Measurements from ENCODE around the gene TCAF1.
"Not testable (repeated sequence)": the region's sequence is repeated elsewhere in the genome, so short reads cannot be mapped to it uniquely, and the experiment has no call there.

DNA sequence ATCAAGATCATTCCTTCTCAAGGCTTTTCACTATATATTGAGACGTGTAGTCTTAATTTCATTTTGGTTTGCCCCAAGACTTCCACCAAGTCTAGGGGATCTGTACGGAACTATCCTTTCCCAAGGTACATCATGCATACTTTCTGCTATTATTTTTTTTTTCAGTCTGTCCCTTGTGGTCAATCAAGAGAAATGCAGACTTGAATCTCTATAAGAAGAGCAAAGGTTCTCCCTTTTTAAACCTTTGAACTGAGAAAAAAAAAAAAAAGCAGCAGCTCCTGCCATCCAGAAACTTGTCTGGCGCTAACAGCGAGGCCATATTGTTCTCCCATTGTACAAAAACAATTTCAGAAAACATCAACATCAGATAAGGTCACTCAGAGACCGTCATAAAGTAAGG lies 60.3 kb downstream of the TCAF1 start:
- TF ChIP-seq, protein P1, sequence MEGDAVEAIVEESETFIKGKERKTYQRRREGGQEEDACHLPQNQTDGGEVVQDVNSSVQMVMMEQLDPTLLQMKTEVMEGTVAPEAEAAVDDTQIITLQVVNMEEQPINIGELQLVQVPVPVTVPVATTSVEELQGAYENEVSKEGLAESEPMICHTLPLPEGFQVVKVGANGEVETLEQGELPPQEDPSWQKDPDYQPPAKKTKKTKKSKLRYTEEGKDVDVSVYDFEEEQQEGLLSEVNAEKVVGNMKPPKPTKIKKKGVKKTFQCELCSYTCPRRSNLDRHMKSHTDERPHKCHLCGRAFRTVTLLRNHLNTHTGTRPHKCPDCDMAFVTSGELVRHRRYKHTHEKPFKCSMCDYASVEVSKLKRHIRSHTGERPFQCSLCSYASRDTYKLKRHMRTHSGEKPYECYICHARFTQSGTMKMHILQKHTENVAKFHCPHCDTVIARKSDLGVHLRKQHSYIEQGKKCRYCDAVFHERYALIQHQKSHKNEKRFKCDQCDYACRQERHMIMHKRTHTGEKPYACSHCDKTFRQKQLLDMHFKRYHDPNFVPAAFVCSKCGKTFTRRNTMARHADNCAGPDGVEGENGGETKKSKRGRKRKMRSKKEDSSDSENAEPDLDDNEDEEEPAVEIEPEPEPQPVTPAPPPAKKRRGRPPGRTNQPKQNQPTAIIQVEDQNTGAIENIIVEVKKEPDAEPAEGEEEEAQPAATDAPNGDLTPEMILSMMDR (IDR thresholded peaks at IDR 0.05) = peak in 2 of 6 experiments; percentile 12 to 20
- TF ChIP-seq POLR2A (IDR thresholded peaks at IDR 0.05) = not testable (repeated sequence)
